GM12864 (cell line): Measurements from ENCODE around the gene TMEM81.

Experiments
- DNase-seq: peaks from one replicate; pipeline ENCODE4 v3.0.0-alpha.2; 2011; ENCODE audit warnings: low read depth
- H3K4me3 ChIP-seq: 2 replicates; pipeline ENCODE4 v1.5.1; 2011; ENCODE audit warnings: mild to moderate bottlenecking, low read depth, low read length, control low read depth
- CTCF ChIP-seq: IDR thresholded peaks from 2 replicates; pipeline ENCODE4 v1.5.1; 2011; ENCODE audit warnings: low read depth, mild to moderate bottlenecking, moderate library complexity, low read length, control low read depth, inconsistent platforms; ENCODE audit errors: missing control alignments

The TMEM81 gene

GRCh38 chr1:205077158-205077933 lies 6.9 kb downstream of the TMEM81 start:
- TF ChIP-seq CTCF: no peak
- no peak overlapping the region for H3K4me3 ChIP-seq

GRCh38 chr1:205076245-205076761 lies 8.0 kb downstream of the TMEM81 start:
- H3K4me3 ChIP-seq: no peak overlapping the region
- TF ChIP-seq CTCF: no peak
- no peak for DNase-seq

More at GRCh38 chr1:205077158-205077933, 6.9 kb downstream of the TMEM81 start:
- no peak for DNase-seq

- TF ChIP-seq CTCF: no peak
- DNase-seq: no peak
Measured at GRCh38 chr1:205075642-205076155, 8.6 kb downstream of the TMEM81 start.

GRCh38 chr1:205074513-205074912 lies 9.7 kb downstream of the TMEM81 start:
- TF ChIP-seq CTCF: no peak
- DNase-seq: no peak
- no peak overlapping the region for H3K4me3 ChIP-seq

More at GRCh38 chr1:205075642-205076155, 8.6 kb downstream of the TMEM81 start:
- H3K4me3 ChIP-seq: no peak overlapping the region

GRCh38 chr1:205074084-205074483 lies 10.2 kb downstream of the TMEM81 start:
- H3K4me3 ChIP-seq: no peak overlapping the region
- no peak for DNase-seq
- no peak for TF ChIP-seq CTCF

GRCh38 chr1:205073511-205073910 lies 10.7 kb downstream of the TMEM81 start:
- no peak for DNase-seq
- no peak for TF ChIP-seq CTCF
- H3K4me3 ChIP-seq: no peak overlapping the region
